Peyer's patch (tissue), 4 donors: ENCODE data around the gene IMMP2L.

Experiments used
- POLR2A ChIP-seq, 2 donors: fragments of 450-650 bp; IDR thresholded peaks; one replicate each; pipeline ENCODE4 v1.5.1; 2017; ENCODE audit warnings: antibody characterized with exemption in 2 of 2, mild to moderate bottlenecking in 2 of 2, moderate library complexity in 2 of 2
- TF ChIP-seq, protein P1 (sequence below), 6 experiments: fragments of 450-650 bp in 4 of 6; fragments of 200-600 bp in 2 of 6; sonication (generic) in 1 of 6; IDR thresholded peaks; one replicate each; pipeline ENCODE4 v1.5.1; 2017 to 2019; ENCODE audit warnings: antibody characterized with exemption in 6 of 6, mild to moderate bottlenecking in 3 of 6, moderate library complexity in 1 of 6

DNA sequence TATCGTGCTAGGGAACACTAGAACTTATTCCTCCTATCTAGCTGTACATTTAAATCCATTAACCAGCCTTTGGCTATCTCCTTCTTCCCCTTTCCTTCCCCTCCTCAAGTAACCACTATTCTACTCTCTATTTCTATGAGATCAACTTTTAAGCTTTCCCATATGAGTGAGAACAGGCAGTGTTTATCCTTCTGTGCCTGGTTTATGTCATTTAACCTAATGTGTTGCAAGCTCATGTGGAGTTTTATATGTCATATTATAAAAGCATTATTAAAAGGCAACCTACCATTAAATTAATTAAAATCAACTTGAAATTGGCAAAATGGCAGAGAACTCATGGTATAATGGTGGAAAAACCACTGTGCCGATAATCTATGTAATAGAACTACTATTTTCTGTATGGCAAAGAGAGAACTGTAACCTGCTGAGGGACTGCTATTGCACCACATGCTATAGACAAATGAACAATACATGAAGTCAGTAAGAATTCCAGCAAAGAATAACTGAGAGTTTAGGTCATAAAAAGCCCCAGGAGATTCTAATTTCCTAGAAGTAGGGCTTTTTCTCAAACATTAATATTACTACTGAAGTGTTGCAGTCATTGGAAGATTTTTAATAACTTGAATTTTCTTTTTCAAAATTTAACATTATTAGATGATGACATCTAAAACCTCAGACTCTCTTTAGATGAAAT, 389.6 kb downstream of the IMMP2L start:
- no peak for TF ChIP-seq POLR2A (IDR thresholded peaks at IDR 0.05)
- TF ChIP-seq, protein P1, sequence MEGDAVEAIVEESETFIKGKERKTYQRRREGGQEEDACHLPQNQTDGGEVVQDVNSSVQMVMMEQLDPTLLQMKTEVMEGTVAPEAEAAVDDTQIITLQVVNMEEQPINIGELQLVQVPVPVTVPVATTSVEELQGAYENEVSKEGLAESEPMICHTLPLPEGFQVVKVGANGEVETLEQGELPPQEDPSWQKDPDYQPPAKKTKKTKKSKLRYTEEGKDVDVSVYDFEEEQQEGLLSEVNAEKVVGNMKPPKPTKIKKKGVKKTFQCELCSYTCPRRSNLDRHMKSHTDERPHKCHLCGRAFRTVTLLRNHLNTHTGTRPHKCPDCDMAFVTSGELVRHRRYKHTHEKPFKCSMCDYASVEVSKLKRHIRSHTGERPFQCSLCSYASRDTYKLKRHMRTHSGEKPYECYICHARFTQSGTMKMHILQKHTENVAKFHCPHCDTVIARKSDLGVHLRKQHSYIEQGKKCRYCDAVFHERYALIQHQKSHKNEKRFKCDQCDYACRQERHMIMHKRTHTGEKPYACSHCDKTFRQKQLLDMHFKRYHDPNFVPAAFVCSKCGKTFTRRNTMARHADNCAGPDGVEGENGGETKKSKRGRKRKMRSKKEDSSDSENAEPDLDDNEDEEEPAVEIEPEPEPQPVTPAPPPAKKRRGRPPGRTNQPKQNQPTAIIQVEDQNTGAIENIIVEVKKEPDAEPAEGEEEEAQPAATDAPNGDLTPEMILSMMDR (IDR thresholded peaks at IDR 0.05) = no peak
